ENCODE measurements around the gene SLC2A6. TPM values are rescaled to one million over a fixed set of nuclear protein-coding genes. Genes with fewer than 3 reads are reported as not detected.
A peak's percentile ranks its signal among the peaks of the same experiment; 100 is the strongest.

The SLC2A6 gene
- total RNA-seq, 6 donors from 2014 or later = 5.2 to 17.2 (median 7.5) TPM

DNA sequence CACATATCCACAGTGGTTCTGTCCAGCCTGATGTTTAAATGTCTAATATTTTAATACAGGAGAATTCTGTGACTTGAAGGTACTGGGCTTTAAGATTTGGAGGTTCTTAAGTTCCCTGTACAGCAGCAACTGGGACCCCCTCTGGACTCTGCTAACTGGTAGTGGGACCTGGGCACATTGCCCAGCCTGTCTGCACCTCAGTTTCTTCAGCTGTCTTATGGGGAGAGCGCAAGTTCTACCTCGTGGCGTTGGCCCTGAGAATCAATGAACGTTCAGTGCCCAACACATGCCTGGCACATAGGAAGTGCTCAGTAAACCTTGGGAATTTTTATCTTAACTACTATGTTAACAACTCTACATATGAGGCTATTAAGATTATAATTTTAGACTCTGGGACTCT lies 1.4 kb downstream of the SLC2A6 start:
- peaks cover 0 to 3% (median 0%) of the 10 kb centered on the region in 4 donors for H3K27me3 ChIP-seq
- H3K4me1 ChIP-seq = peaks cover 22 to 45% (median 32%) of the 10 kb centered on the region in 4 donors
- no peak for ATAC-seq (ENCODE audit: low FRiP score in 2 of 2)
- H3K4me3 ChIP-seq = peak overlapping the region in 1 of 4 donors; percentile 79
- no peak for DNase-seq
- no peak for TF ChIP-seq CTCF (IDR thresholded peaks at IDR 0.05)
- TF ChIP-seq POLR2A (IDR thresholded peaks at IDR 0.05) = no peak
- TF ChIP-seq POLR2AphosphoS5 (IDR thresholded peaks at IDR 0.05) = no peak
- no peak for TF ChIP-seq EP300 (IDR thresholded peaks at IDR 0.05)
- no peaks in the 10 kb centered on the region for H3K9me3 ChIP-seq
- 87 to 98% methylated on average over 4 of the region's 4 CpGs for WGBS, 2 donors
- H3K36me3 ChIP-seq = peaks cover 0 to 32% (median 15%) of the 10 kb centered on the region in 4 donors
- peak overlapping the region in 1 of 4 donors; percentile 89 for H3K27ac ChIP-seq

GRCh38 chr9:133476941-133477340 lies 2.0 kb downstream of the SLC2A6 start:
- peaks cover 0 to 36% (median 17%) of the 10 kb centered on the region in 4 donors for H3K36me3 ChIP-seq
- no peak overlapping the region for H3K27ac ChIP-seq
- ATAC-seq (ENCODE audit: low FRiP score in 2 of 2) = no peak
- H3K9me3 ChIP-seq = no peaks in the 10 kb centered on the region
- H3K4me1 ChIP-seq = peaks cover 22 to 45% (median 32%) of the 10 kb centered on the region in 4 donors
- peaks cover 0 to 3% (median 0%) of the 10 kb centered on the region in 4 donors for H3K27me3 ChIP-seq
- peak overlapping the region in 1 of 4 donors; percentile 79 for H3K4me3 ChIP-seq
- peak in 1 of 2 donors; percentile 81 for DNase-seq
- TF ChIP-seq POLR2A (IDR thresholded peaks at IDR 0.05) (no peak), EP300 (IDR thresholded peaks at IDR 0.05) (no peak), CTCF (IDR thresholded peaks at IDR 0.05) (no peak), POLR2AphosphoS5 (IDR thresholded peaks at IDR 0.05) (no peak)
- 88 to 92% methylated on average over 5 to 13 of the region's 21 CpGs for WGBS, 2 donors

- TF ChIP-seq POLR2A (IDR thresholded peaks at IDR 0.05) (no peak), EP300 (IDR thresholded peaks at IDR 0.05) (no peak), CTCF (IDR thresholded peaks at IDR 0.05) (no peak), POLR2AphosphoS5 (IDR thresholded peaks at IDR 0.05) (no peak)
- 76 to 82% methylated on average over 19 to 27 of the region's 27 CpGs for WGBS, 2 donors
- Histone ChIP-seq H3K9me3 (no peaks in the 10 kb centered on the region), H3K36me3 (peaks cover 0 to 41% (median 19%) of the 10 kb centered on the region in 4 donors), H3K27ac (no peak overlapping the region), H3K4me1 (peaks cover 22 to 47% (median 32%) of the 10 kb centered on the region in 4 donors), H3K27me3 (peaks cover 0 to 3% (median 0%) of the 10 kb centered on the region in 4 donors), H3K4me3 (peak overlapping the region in 1 of 4 donors; percentile 6)
- peak in 1 of 2 donors; percentile 52 for DNase-seq
- ATAC-seq (ENCODE audit: low FRiP score in 2 of 2) = no peak
Observed at GRCh38 chr9:133476036-133476931, 2.6 kb downstream of the SLC2A6 start.

- peaks cover 0 to 41% (median 19%) of the 10 kb centered on the region in 4 donors for H3K36me3 ChIP-seq
- no peak overlapping the region for H3K27ac ChIP-seq
- H3K9me3 ChIP-seq = no peaks in the 10 kb centered on the region
- H3K27me3 ChIP-seq = peaks cover 0 to 3% (median 0%) of the 10 kb centered on the region in 4 donors
- peaks cover 22 to 52% (median 32%) of the 10 kb centered on the region in 4 donors for H3K4me1 ChIP-seq
- no peak overlapping the region for H3K4me3 ChIP-seq
- TF ChIP-seq EP300 (IDR thresholded peaks at IDR 0.05) (no peak), CTCF (IDR thresholded peaks at IDR 0.05) (no peak), POLR2AphosphoS5 (IDR thresholded peaks at IDR 0.05) (no peak), POLR2A (IDR thresholded peaks at IDR 0.05) (no peak)
- DNase-seq (peak in 1 of 2 donors; percentile 79), ATAC-seq (ENCODE audit: low FRiP score in 2 of 2) (no peak)
- 90 to 91% methylated on average over 10 to 27 of the region's 27 CpGs for WGBS, 2 donors
Observed at GRCh38 chr9:133475292-133476012, 3.4 kb downstream of the SLC2A6 start.
